AG04450 (cell line): ENCODE measurements around the gene HLA-F. TPM values are rescaled to one million over a fixed set of nuclear protein-coding genes. Genes with fewer than 3 reads are reported as not detected.

ENCODE experiments used
- CTCF ChIA-PET: fragments of 300-600, 350-600 bp; formaldehyde crosslinking; extraction: SDS; loops from one replicate; lab custom pipeline; 2022; ENCODE audit warnings: antibody characterized with exemption, inconsistent platforms; lab: Charles Lee
- POLR2A ChIA-PET: fragments of 350-600 bp; formaldehyde crosslinking; extraction: SDS; loops from one replicate; lab custom pipeline; 2021; ENCODE audit warnings: antibody characterized with exemption, inconsistent platforms; lab: Yijun Ruan, JAX
- DNase-seq: peaks from one replicate; pipeline ENCODE4 v3.0.0-alpha.2; 2011; ENCODE audit warnings: low read depth, low spot score
- H3K27ac ChIP-seq: one replicate; pipeline ENCODE4 v1.5.1; 2012; ENCODE audit warnings: low read depth, low read length, control low read depth
- H3K27me3 ChIP-seq: one replicate; pipeline ENCODE4 v1.6.0; 2012; ENCODE audit warnings: low read length; ENCODE audit not compliant: control insufficient read depth, insufficient read depth
- H3K4me3 ChIP-seq: 2 replicates; pipeline ENCODE4 v1.5.1; 2011; ENCODE audit warnings: mild to moderate bottlenecking, low read depth, low read length, control low read depth
- H3K9me3 ChIP-seq: 2 replicates; pipeline ENCODE4 v1.5.1; 2012; ENCODE audit warnings: low read length; ENCODE audit not compliant: control insufficient read depth, insufficient read depth
- polyA plus RNA-seq: library from polyadenylated mRNA; depleted of rRNA; stranded (reverse); fragments of >200 nt; gene quantifications from 2 replicates; pipeline ENCODE4 v1.2.3, GENCODE V29; 2011
- TF ChIP-seq, protein P1 (sequence below): IDR thresholded peaks from 2 replicates; pipeline ENCODE4 v1.5.1; 2011; ENCODE audit warnings: low read depth, low read length, control low read depth, inconsistent platforms

The HLA-F gene
- polyA plus RNA-seq, 1 experiment: 0.12 TPM

DNA sequence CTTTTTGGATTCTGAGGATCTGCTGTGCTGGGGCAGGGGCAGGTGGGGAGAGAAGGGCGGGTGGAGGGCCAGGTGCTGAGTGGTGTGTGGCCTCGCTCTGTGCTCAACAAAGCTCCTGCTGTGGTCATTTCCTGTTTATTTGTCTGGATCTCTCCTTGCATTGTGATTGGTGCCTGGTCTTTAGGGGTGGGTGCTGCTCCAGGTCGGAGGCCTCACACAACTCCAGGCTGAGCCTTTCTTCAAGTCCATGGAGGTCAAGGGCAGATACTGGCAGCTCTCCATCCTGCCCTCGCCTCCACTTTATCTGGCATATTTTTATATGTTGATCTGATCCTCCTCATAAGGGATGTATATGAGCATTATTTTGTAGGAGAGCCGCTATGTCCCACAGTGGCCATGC lies 36.2 kb downstream of the HLA-F start:
- ChIA-PET POLR2A (no interaction called here), CTCF (no interaction called here)
- peaks cover 17% of the 10 kb centered on the region for H3K27me3 ChIP-seq
- TF ChIP-seq, protein P1, sequence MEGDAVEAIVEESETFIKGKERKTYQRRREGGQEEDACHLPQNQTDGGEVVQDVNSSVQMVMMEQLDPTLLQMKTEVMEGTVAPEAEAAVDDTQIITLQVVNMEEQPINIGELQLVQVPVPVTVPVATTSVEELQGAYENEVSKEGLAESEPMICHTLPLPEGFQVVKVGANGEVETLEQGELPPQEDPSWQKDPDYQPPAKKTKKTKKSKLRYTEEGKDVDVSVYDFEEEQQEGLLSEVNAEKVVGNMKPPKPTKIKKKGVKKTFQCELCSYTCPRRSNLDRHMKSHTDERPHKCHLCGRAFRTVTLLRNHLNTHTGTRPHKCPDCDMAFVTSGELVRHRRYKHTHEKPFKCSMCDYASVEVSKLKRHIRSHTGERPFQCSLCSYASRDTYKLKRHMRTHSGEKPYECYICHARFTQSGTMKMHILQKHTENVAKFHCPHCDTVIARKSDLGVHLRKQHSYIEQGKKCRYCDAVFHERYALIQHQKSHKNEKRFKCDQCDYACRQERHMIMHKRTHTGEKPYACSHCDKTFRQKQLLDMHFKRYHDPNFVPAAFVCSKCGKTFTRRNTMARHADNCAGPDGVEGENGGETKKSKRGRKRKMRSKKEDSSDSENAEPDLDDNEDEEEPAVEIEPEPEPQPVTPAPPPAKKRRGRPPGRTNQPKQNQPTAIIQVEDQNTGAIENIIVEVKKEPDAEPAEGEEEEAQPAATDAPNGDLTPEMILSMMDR: no peak
- H3K4me3 ChIP-seq: no peak overlapping the region
- no peak overlapping the region for H3K27ac ChIP-seq
- DNase-seq: no peak
- H3K9me3 ChIP-seq: no peaks in the 10 kb centered on the region

DNA sequence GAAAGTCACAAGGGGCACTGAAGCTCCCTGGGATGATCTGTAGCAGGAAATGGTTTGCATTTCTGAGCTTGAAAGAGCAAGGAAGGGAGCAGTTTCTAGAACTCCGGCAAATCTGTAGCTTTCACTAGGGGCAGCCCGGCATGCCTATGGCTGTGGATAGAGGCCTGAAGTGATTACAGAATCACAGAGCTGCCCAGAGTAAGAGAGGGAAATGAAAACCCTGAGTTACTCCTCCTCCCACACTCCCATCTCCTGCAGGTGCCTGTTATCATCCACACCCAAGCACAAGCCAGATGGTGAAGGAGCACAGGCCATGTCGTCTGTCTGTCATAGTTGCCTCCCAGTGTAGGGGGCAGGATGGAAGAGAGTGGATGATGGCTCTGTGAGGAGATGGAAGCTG lies 37.1 kb downstream of the HLA-F start:
- Histone ChIP-seq H3K4me3 (no peak overlapping the region), H3K27ac (no peak overlapping the region), H3K9me3 (no peaks in the 10 kb centered on the region), H3K27me3 (peaks cover 13% of the 10 kb centered on the region)
- ChIA-PET POLR2A (interaction anchor here (0.7 kb wide), 1 partner anchor 22 kb away, joined by 3 read pairs; no protein-coding TSS in a partner anchor), CTCF (interaction anchor here (1.2 kb wide), 1 partner anchor 107 kb away, joined by 3 read pairs; no protein-coding TSS in a partner anchor)
- no peak for DNase-seq
- TF ChIP-seq, protein P1: no peak

GRCh38 chr6:29762051-29762450 lies 38.8 kb downstream of the HLA-F start:
- H3K4me3 ChIP-seq: no peak overlapping the region
- CTCF ChIA-PET: no interaction called here
- no peak for DNase-seq
- no peaks in the 10 kb centered on the region for H3K9me3 ChIP-seq
- TF ChIP-seq, protein P1: no peak
- H3K27ac ChIP-seq: no peak overlapping the region
- no peaks in the 10 kb centered on the region for H3K27me3 ChIP-seq
- POLR2A ChIA-PET: no interaction called here

DNA sequence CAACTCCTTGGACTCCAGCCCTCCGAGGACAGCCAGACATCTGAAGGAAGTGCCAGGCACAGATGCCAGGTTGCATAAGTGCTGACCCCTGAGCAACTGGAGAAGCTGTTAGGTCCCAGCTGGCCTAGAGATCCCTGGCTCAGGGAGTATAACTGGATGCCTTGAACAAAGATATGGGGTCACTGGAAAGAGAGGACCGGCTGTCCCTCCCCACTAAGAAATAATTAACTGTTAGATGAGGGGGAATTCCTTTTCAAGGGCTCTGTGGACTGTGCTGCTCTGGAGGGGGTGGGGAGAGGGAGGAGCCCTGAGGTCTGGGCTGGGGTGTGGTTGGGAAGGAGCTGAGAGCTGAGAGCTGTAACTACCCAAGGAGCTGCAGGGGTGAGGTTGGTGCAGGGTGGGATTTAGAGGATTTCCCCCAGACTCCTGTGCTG lies 39.6 kb downstream of the HLA-F start:
- ChIA-PET CTCF (no interaction called here), POLR2A (no interaction called here)
- TF ChIP-seq, protein P1: no peak
- Histone ChIP-seq H3K27me3 (no peaks in the 10 kb centered on the region), H3K27ac (no peak overlapping the region), H3K4me3 (no peak overlapping the region), H3K9me3 (no peaks in the 10 kb centered on the region)
- DNase-seq: no peak

GRCh38 chr6:29763491-29764289 lies 40.5 kb downstream of the HLA-F start:
- Histone ChIP-seq H3K4me3 (no peak overlapping the region), H3K27ac (no peak overlapping the region), H3K9me3 (no peaks in the 10 kb centered on the region), H3K27me3 (no peaks in the 10 kb centered on the region)
- TF ChIP-seq, protein P1: no peak
- CTCF ChIA-PET: no interaction called here
- no peak for DNase-seq
- POLR2A ChIA-PET: no interaction called here
